Astrocyte of the cerebellum (primary cell): ENCODE measurements around the gene IL18.
"Not testable (repeated sequence)": the region's sequence is repeated elsewhere in the genome, so short reads cannot be mapped to it uniquely, and the experiment has no call there.

Source experiments
- DNase-seq: peaks from one replicate; pipeline ENCODE4 v3.0.0-alpha.2; 2011; ENCODE audit warnings: low read depth
- H3K4me3 ChIP-seq: 2 replicates; pipeline ENCODE4 v1.5.1; 2011; ENCODE audit warnings: mild to moderate bottlenecking, low read depth, low read length, moderate library complexity
- CTCF ChIP-seq: IDR thresholded peaks from 2 replicates; pipeline ENCODE4 v1.5.1; 2012; ENCODE audit warnings: low read length, low read depth, moderate library complexity, mild to moderate bottlenecking; ENCODE audit errors: missing control alignments
- in situ Hi-C: cut with HindIII; loops from 2 replicates; pipeline ENCODE4 v1.10.0; 2017; ENCODE audit warnings: low sequenced_read_pairs

IL18 gene

DNA sequence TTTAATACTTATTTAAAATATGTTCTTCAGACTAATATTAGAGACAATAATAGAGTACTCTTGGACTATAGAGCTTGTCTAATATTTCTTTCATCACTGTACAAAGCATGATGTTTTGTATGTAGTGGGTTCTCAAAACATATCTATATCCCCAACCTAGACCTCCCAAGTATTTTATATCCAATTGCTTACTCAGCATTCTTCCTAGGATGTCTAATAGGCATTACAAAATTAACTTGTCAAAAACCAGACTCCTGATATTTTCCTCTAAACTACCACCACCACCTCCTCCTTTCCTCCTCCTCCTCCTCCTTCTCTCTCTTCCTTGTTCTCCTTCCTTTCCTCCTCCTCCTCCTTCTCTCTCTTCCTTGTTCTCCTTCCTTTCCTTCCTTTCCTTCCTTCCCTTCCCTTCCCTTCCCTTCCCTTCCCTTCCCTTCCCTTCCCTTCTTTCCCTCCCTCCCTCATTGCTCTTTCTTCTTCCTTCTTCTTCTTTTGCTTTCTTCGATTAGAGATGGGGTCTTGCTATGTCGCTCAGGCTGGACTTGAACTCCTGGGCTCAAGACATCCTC, 32.7 kb upstream of the IL18 start:
- TF ChIP-seq CTCF = no peak
- in situ Hi-C loops = no loop called here

DNA sequence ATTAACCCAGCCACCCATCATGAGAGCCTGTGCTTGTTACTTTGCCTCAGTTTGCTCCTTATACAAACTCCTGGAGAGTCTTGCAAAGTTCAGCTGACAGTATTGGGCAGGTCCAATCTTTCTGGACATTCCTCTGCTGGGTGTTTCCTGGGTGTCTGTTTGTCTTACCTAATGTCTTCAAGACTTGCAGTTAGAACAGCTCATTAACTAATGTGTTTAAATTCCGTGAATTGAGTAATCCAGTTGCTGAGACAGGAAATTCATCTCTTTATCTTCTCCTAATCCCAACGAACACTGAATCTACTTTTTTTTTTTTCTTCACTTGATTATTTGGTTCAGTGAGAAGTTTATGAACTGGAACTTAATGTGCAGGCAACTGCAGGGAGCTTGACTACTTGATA, 32.1 kb upstream of the IL18 start:
- in situ Hi-C loops = no loop called here
- H3K4me3 ChIP-seq = no peak overlapping the region
- TF ChIP-seq CTCF = no peak
- no peak for DNase-seq

More for the DNA sequence above, 32.7 kb upstream of the IL18 start:
- H3K4me3 ChIP-seq = no peak overlapping the region
- DNase-seq = no peak

- DNase-seq, in situ Hi-C loops, H3K4me3 ChIP-seq: not testable (repeated sequence)
Observed at GRCh38 chr11:112195113-112195512, 31.2 kb upstream of the IL18 start.

- TF ChIP-seq CTCF = no peak
- no peak overlapping the region for H3K4me3 ChIP-seq
- in situ Hi-C loops = no loop called here
- no peak for DNase-seq
Observed at GRCh38 chr11:112186304-112186703, 22.4 kb upstream of the IL18 start.

DNA sequence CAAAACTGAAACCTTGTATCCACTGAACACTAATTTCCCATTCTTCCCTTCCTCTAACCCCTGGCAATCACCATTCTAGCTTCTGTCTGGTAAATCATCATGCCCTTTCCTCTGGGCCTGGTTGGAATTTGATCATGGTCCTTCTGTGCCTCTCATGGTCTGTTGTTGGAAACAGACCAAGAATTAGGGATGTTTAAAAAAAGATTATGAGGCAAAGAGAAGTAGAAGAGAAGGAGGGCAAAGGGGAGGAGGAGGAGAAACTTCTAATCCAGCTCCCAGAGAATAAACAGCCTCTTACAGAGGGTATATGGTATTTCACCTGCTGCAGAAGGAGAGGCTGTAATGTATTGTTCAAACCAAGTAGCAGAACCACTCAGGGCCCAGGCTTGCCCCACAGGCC, 22.0 kb upstream of the IL18 start:
- no peak for TF ChIP-seq CTCF
- H3K4me3 ChIP-seq = no peak overlapping the region
- in situ Hi-C loops = no loop called here
- no peak for DNase-seq

GRCh38 chr11:112182867-112183266, 19.0 kb upstream of the IL18 start:
- in situ Hi-C loops = no loop called here
- DNase-seq = no peak
- no peak overlapping the region for H3K4me3 ChIP-seq
- TF ChIP-seq CTCF = no peak

GRCh38 chr11:112179601-112180000, 15.7 kb upstream of the IL18 start:
- TF ChIP-seq CTCF = no peak
- no peak overlapping the region for H3K4me3 ChIP-seq
- in situ Hi-C loops = no loop called here
- no peak for DNase-seq
